SU-DHL-6 (cell line): ENCODE data around the gene LCNL1.

Experiments used
- EZH2phosphoT487 ChIP-seq: fragments of 200-600 bp; sonication (generic), shearing (Covaris generic); conservative IDR thresholded peaks from 2 replicates; pipeline ENCODE4 v1.6.1; 2018; ENCODE audit warnings: mild to moderate bottlenecking, antibody characterized with exemption, low read length, moderate library complexity, mixed read lengths
- TF ChIP-seq, protein P1 (sequence below): fragments of 200-600 bp; sonication (generic); IDR thresholded peaks from one replicate; pipeline ENCODE4 v1.5.1; 2017; ENCODE audit warnings: antibody characterized with exemption, mild to moderate bottlenecking, low read length, moderate library complexity; ENCODE audit not compliant: insufficient read depth, poor library complexity, severe bottlenecking

DNA sequence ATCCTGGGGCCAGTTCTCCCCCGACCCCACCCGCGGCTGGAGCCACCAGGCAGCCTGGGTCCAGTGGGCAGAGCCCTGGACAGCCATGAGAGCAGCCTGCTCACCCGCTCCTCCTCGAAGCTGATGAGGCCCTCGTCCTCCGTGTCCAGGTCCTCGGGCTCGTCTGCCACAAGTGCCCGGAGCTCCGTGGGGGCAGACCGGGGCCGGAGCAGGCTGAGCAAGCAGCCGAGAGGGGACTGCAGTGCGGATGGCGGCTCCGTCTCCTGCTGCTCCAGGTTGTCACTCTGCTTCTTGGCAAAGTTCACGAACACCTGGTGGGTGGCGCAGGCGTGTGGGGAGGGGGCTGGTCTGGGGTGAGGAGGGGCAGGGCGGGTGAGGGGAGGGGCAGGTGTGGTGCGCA lies 25.5 kb downstream of the LCNL1 start:
- TF ChIP-seq, protein P1, sequence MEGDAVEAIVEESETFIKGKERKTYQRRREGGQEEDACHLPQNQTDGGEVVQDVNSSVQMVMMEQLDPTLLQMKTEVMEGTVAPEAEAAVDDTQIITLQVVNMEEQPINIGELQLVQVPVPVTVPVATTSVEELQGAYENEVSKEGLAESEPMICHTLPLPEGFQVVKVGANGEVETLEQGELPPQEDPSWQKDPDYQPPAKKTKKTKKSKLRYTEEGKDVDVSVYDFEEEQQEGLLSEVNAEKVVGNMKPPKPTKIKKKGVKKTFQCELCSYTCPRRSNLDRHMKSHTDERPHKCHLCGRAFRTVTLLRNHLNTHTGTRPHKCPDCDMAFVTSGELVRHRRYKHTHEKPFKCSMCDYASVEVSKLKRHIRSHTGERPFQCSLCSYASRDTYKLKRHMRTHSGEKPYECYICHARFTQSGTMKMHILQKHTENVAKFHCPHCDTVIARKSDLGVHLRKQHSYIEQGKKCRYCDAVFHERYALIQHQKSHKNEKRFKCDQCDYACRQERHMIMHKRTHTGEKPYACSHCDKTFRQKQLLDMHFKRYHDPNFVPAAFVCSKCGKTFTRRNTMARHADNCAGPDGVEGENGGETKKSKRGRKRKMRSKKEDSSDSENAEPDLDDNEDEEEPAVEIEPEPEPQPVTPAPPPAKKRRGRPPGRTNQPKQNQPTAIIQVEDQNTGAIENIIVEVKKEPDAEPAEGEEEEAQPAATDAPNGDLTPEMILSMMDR = no peak
- no peak for TF ChIP-seq EZH2phosphoT487
